K562 (cell line): Measurements from ENCODE around the gene PRKAR1A. TPM values are rescaled to one million over a fixed set of nuclear protein-coding genes. Genes with fewer than 3 reads are reported as not detected.

Source experiments
- ATAC-seq: fragments of 200-7000 bp; cut with Tn5 transposase; 3 replicates; pipeline ENCODE4 v1.9.1; 2020; ENCODE audit warnings: moderate library complexity
- BruUV-seq: library from RNA; stranded (reverse); fragments of 400-500 nt; replicated peaks from 2 replicates; lab custom pipeline; 2021; lab: Mats Ljungman, UMichigan
- CTCF ChIA-PET: fragments of 300-600 bp; formaldehyde crosslinking; extraction: SDS; loops from one replicate; lab custom pipeline; 2021; ENCODE audit warnings: low intra/inter-chr PET ratio; lab: Yijun Ruan, JAX
- POLR2A ChIA-PET: fragments of 300-600, 350-650 bp; sonication (Branson Sonifier 250); formaldehyde crosslinking; extraction: SDS; loops from one replicate; lab custom pipeline; 2021; ENCODE audit warnings: antibody characterized with exemption, inconsistent platforms; lab: Yijun Ruan, JAX
- DNase-seq, 4 experiments: peaks; one replicate each; pipeline versions ENCODE4 v3.0.0 to v3.0.0-alpha.2; 2011 to 2018; ENCODE audit warnings: low spot score in 3 of 4, mixed read lengths in 3 of 4; ENCODE audit errors: extremely low read depth in 1 of 4
- FAIRE-seq: peaks from 2 replicates; lab custom pipeline; 2011; peaks lifted over from hg19 to GRCh38; lab: Jason Lieb, UNC
- H2AFZ ChIP-seq: 2 replicates; pipeline ENCODE4 v1.6.0; 2011; ENCODE audit warnings: low read depth, low read length, control low read depth, inconsistent platforms
- H3K27ac ChIP-seq: fragments of 200-600 bp; 3 replicates; pipeline ENCODE4 v1.8.0; 2011; ENCODE audit warnings: low read depth, mild to moderate bottlenecking, control low read depth, inconsistent platforms, low read length, moderate library complexity, mixed read lengths; ENCODE audit errors: extremely low read depth
- H3K27me3 ChIP-seq, 2 experiments: fragments of 300-600 bp in 1 of 2; 2 replicates in 1 of 2; 3 replicates in 1 of 2; pipeline versions ENCODE4 v1.6.0 to v1.8.0; 2011; ENCODE audit warnings: inconsistent platforms in 2 of 2, low read length in 2 of 2, mild to moderate bottlenecking in 1 of 2, mixed read lengths in 1 of 2, moderate library complexity in 1 of 2; ENCODE audit not compliant: control insufficient read depth in 2 of 2, insufficient read depth in 2 of 2
- H3K36me3 ChIP-seq: fragments of 300-600 bp; 3 replicates; pipeline ENCODE4 v1.8.0; 2011; ENCODE audit warnings: mild to moderate bottlenecking, low read length, inconsistent platforms; ENCODE audit not compliant: control insufficient read depth, insufficient read depth
- H3K4me1 ChIP-seq, 2 experiments: fragments of 200-600 bp in 1 of 2; replicated peaks in 1 of 2; 2 replicates in 1 of 2; 3 replicates in 1 of 2; pipeline versions ENCODE4 v1.5.1 to v1.8.0; 2011; ENCODE audit warnings: inconsistent platforms in 2 of 2, low read length in 2 of 2, mild to moderate bottlenecking in 1 of 2, mixed read lengths in 1 of 2, moderate library complexity in 1 of 2; ENCODE audit not compliant: control insufficient read depth in 2 of 2, insufficient read depth in 2 of 2
- H3K4me2 ChIP-seq: 2 replicates; pipeline ENCODE4 v1.6.1; 2011; ENCODE audit warnings: low read length, control low read depth, inconsistent platforms, mixed read lengths; ENCODE audit not compliant: insufficient read depth
- H3K4me3 ChIP-seq: fragments of 200-600 bp; sonication (generic), shearing (Covaris generic); 2 replicates; pipeline ENCODE4 v1.5.1; 2016; ENCODE audit warnings: control low read depth, inconsistent platforms
- H3K79me2 ChIP-seq: fragments of 200-600 bp; 3 replicates; pipeline ENCODE4 v1.8.0; 2011; ENCODE audit warnings: low read length, inconsistent platforms; ENCODE audit not compliant: control insufficient read depth, insufficient read depth
- H3K9ac ChIP-seq, 2 experiments: 2 replicates each; pipeline versions ENCODE4 v1.6.0 to v1.6.1; 2011; ENCODE audit warnings: low read depth in 2 of 2, low read length in 2 of 2, control low read depth in 1 of 2, inconsistent platforms in 1 of 2, mild to moderate bottlenecking in 1 of 2, mixed read lengths in 1 of 2; ENCODE audit not compliant: insufficient read depth in 1 of 2
- H3K9me1 ChIP-seq: one replicate; pipeline ENCODE4 v1.6.0; 2011; ENCODE audit warnings: inconsistent platforms, mild to moderate bottlenecking, low read length, moderate library complexity; ENCODE audit not compliant: control insufficient read depth, insufficient read depth
- H3K9me3 ChIP-seq: replicated peaks from 2 replicates; pipeline ENCODE4 v1.5.1; 2011; ENCODE audit warnings: low read depth, low read length, inconsistent platforms; ENCODE audit not compliant: control insufficient read depth, insufficient read depth
- H4K20me1 ChIP-seq: replicated peaks from 2 replicates; pipeline ENCODE4 v1.6.1; 2011; ENCODE audit warnings: low read length, inconsistent platforms, mixed read lengths; ENCODE audit not compliant: control insufficient read depth, insufficient read depth
- RERE ChIP-seq: sonication (generic); formaldehyde crosslinking; IDR thresholded peaks from 2 replicates; pipeline ENCODE4 v1.8.0; 2023; ENCODE audit warnings: missing genetic modification reagents, mild to moderate bottlenecking, borderline replicate concordance
- WGBS: fragments of 100-300 bp; shearing (Covaris generic); methylation state at CpG from one replicate; pipeline ENCODE4 v1.1.6; 2016; ENCODE audit warnings: low coverage, mixed read lengths; ENCODE audit not compliant: insufficient coverage; ENCODE audit errors: missing lambda C conversion rate; 5-methylcytosine and 5-hydroxymethylcytosine counted together
- in situ Hi-C: fragments of 300-500 bp; cut with MboI; formaldehyde crosslinking; loops from 4 replicates; pipeline ENCODE4 v1.15.0; 2018; ENCODE audit warnings: inconsistent platforms, mixed read lengths
- intact Hi-C: fragments of 100-400 bp; cut with micrococcal nuclease; formaldehyde crosslinking; loops from 2 replicates; pipeline ENCODE4 v1.14.2; 2022
- polyA plus RNA-seq, 8 experiments: library from polyadenylated mRNA; depleted of rRNA in 4 of 8; stranded (reverse) in 5 of 8; unstranded in 3 of 8; fragments of >200 nt; fragmentation: Nextera tagmentation in 2 of 8; fragmentation: Illumina TruSeq in 1 of 8; extraction: Ambion mirVana in 2 of 8; extraction: Trizol in 1 of 8; gene quantifications; 2 replicates each; pipeline versions ENCODE4 v1.2.1 to v1.2.3, GENCODE V29; 2011 to 2014; ENCODE audit warnings: inconsistent platforms in 1 of 8, missing spikeins in 1 of 8
- total RNA-seq, 7 experiments: library from RNA; depleted of rRNA in 6 of 7; stranded (reverse); fragments of >200 nt in 6 of 7; fragmentation: Illumina TruSeq in 2 of 7; extraction: Trizol in 2 of 7; gene quantifications; 2 replicates each; pipeline versions ENCODE4 v1.2.1 to v1.2.3, GENCODE V29; 2011 to 2021; ENCODE audit warnings: low replicate concordance in 1 of 7

Gene PRKAR1A
- total and polyA plus RNA-seq, 9 of the 15 experiments (the other 6 are each of a cell fraction or from before 2014, with no cell fraction given) = 15.0 to 95.6 (median 67.5) TPM

- H3K79me2 ChIP-seq = no peaks in the 10 kb centered on the region
- BruUV-seq = no TSS peak
- no peak overlapping the region for H2AFZ ChIP-seq
- no peaks in the 10 kb centered on the region for H3K36me3 ChIP-seq
- H3K4me3 ChIP-seq = no peak overlapping the region
- H3K4me1 ChIP-seq = no peaks in the 10 kb centered on the region
- TF ChIP-seq RERE (CRISPR knock-in tag) = no peak
- TF ChIP-seq, all 486 proteins: peak for 0
- ChIA-PET POLR2A (interaction anchor here (1.2 kb wide), 1 partner anchor 13 kb away, joined by 3 read pairs; no protein-coding TSS in a partner anchor), CTCF (no interaction called here)
- peaks cover 5 to 18% of the 10 kb centered on the region in 2 experiments; a peak in 4 of 5 replicates for H3K27me3 ChIP-seq
- DNase-seq (no peak), ATAC-seq (no peak), FAIRE-seq (no peak)
- no peak overlapping the region for H3K9ac ChIP-seq
- WGBS = 6% methylated on average over 8 of the region's 8 CpGs
- in situ Hi-C loops = no loop called here
- no peaks in the 10 kb centered on the region for H4K20me1 ChIP-seq
- intact Hi-C loops = no loop called here
- no peak overlapping the region for H3K4me2 ChIP-seq
- no peaks in the 10 kb centered on the region for H3K9me1 ChIP-seq
- no peaks in the 10 kb centered on the region for H3K9me3 ChIP-seq
- H3K27ac ChIP-seq = no peak overlapping the region
Measured at GRCh38 chr17:68567581-68567980, 55.4 kb downstream of the PRKAR1A start.
